Lower lobe of right lung (tissue), 2 donors: Measurements from ENCODE around the gene ACADVL. TPM values are rescaled to one million over a fixed set of nuclear protein-coding genes. Genes with fewer than 3 reads are reported as not detected.

Experiments used
- ATAC-seq, 2 donors: fragments of 200-7000 bp; cut with Tn5 transposase; one replicate each; pipeline ENCODE4 v1.9.1; 2020 to 2022; ENCODE audit warnings: mild to moderate bottlenecking in 2 of 2, moderate library complexity in 2 of 2
- DNase-seq: peaks from one replicate; pipeline ENCODE4 v3.0.0-alpha.2; 2020
- H3K27ac ChIP-seq: fragments of 200-600 bp; one replicate; pipeline ENCODE4 v1.8.0; 2022
- H3K27me3 ChIP-seq: fragments of 200-600 bp; one replicate; pipeline ENCODE4 v1.8.0; 2022; ENCODE audit warnings: low read depth
- H3K36me3 ChIP-seq: fragments of 200-600 bp; one replicate; pipeline ENCODE4 v1.8.0; 2022; ENCODE audit warnings: mild to moderate bottlenecking
- H3K4me1 ChIP-seq: fragments of 200-600 bp; one replicate; pipeline ENCODE4 v1.8.0; 2022
- H3K4me3 ChIP-seq: fragments of 200-600 bp; one replicate; pipeline ENCODE4 v1.8.0; 2022; ENCODE audit warnings: mild to moderate bottlenecking
- H3K9me3 ChIP-seq: fragments of 200-600 bp; one replicate; pipeline ENCODE4 v1.8.0; 2022
- CTCF ChIP-seq: fragments of 200-600 bp; IDR thresholded peaks from one replicate; pipeline ENCODE4 v1.8.0; 2022; ENCODE audit warnings: antibody characterized with exemption, mild to moderate bottlenecking
- intact Hi-C: fragments of 100-400 bp; cut with DNase I; formaldehyde crosslinking; loops from one replicate; pipeline ENCODE4 v1.11.0; 2022
- total RNA-seq: library from RNA; stranded (reverse); fragmentation: NEBNext Ultra II Directional; extraction: Animal tissue kit (Norgen Biotek cat#: 25700); gene quantifications from one replicate; pipeline ENCODE4 v1.2.1, GENCODE V29; 2021
- donor health status: DM: no; HTN: yes; CAD: no; lungs with severe emphysema.

ACADVL gene
- total RNA-seq, 1 donor from 2014 or later: 576 TPM

DNA sequence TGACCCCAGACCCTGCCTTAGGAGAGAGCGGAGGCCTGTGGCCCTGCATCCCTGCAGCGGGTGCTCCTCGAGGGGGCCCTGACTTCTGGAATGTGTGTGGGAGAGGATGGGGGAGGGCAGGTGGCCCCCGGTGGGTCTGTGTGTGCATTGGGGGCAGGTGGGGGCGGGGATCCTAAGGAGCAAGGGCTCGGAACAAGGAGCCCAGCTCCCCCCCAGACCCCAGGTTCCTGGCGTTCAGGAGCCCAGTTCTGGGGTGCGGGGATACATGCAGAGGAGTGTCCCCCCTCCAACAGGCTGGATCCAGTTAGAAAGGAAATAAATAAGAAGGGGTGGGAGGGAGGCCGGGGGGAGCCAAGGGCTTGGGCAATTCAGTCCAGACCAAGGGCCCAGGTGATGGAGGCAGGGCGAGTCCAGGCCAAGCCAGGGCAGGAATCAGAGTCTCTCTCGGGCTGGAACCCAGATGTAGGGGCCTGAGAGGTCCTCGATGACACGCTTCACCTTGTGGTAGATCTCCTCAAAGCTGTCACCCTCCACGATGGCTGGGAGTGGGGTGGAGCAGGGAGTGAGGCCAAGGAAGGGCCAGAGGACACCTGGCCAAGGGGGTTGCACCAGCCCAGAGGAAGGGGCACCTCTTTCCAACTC is 29.3 kb upstream of the ACADVL start:
- Histone ChIP-seq H3K27ac (no peak overlapping the region), H3K4me3 (no peak overlapping the region), H3K4me1 (no peaks in the 10 kb centered on the region), H3K36me3 (peaks cover 31% of the 10 kb centered on the region), H3K27me3 (no peaks in the 10 kb centered on the region), H3K9me3 (no peaks in the 10 kb centered on the region)
- intact Hi-C loops: no loop called here
- no peak for ATAC-seq
- peak; percentile 38 for DNase-seq
- TF ChIP-seq CTCF: no peak

DNA sequence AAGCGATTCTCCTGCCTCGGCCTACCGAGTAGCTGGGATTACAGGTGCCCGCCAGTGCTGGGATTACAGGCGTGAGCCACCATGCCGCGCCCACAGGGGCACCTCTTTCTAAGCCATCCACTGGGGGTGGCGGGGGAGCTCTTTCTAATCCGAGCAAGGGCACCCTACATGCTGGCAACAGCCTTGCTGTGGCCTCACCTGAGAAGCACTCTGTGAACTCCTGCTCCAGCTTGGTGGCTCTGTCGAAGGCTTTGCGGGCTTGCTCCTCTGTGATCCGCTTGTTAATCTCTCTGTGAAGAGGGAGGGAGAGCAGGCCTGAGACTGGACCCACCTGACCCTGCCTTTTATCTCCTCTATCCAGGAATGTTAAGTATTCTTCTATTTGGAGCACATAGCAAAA is 28.7 kb upstream of the ACADVL start:
- peak; percentile 31 for DNase-seq
- H3K9me3 ChIP-seq: no peaks in the 10 kb centered on the region
- no peak overlapping the region for H3K27ac ChIP-seq
- no peak for TF ChIP-seq CTCF
- H3K36me3 ChIP-seq: peaks cover 37% of the 10 kb centered on the region
- H3K4me3 ChIP-seq: no peak overlapping the region
- H3K27me3 ChIP-seq: no peaks in the 10 kb centered on the region
- H3K4me1 ChIP-seq: no peaks in the 10 kb centered on the region
- no peak for ATAC-seq
- intact Hi-C loops: no loop called here

- H3K4me3 ChIP-seq: no peak overlapping the region
- no peak for TF ChIP-seq CTCF
- H3K4me1 ChIP-seq: no peaks in the 10 kb centered on the region
- no peak overlapping the region for H3K27ac ChIP-seq
- no peaks in the 10 kb centered on the region for H3K27me3 ChIP-seq
- no peaks in the 10 kb centered on the region for H3K9me3 ChIP-seq
- peak; percentile 57 for DNase-seq
- ATAC-seq: peak; percentile 62 to 71
- intact Hi-C loops: no loop called here
- H3K36me3 ChIP-seq: peaks cover 44% of the 10 kb centered on the region
Measured at GRCh38 chr17:7191571-7192270, 28.0 kb upstream of the ACADVL start.

- peak; percentile 22 for DNase-seq
- no peak for TF ChIP-seq CTCF
- Histone ChIP-seq H3K27ac (no peak overlapping the region), H3K4me3 (no peak overlapping the region), H3K9me3 (no peaks in the 10 kb centered on the region), H3K36me3 (peaks cover 51% of the 10 kb centered on the region), H3K27me3 (no peaks in the 10 kb centered on the region), H3K4me1 (no peaks in the 10 kb centered on the region)
- ATAC-seq: no peak
- intact Hi-C loops: no loop called here
Measured at GRCh38 chr17:7192271-7192937, 27.3 kb upstream of the ACADVL start.

DNA sequence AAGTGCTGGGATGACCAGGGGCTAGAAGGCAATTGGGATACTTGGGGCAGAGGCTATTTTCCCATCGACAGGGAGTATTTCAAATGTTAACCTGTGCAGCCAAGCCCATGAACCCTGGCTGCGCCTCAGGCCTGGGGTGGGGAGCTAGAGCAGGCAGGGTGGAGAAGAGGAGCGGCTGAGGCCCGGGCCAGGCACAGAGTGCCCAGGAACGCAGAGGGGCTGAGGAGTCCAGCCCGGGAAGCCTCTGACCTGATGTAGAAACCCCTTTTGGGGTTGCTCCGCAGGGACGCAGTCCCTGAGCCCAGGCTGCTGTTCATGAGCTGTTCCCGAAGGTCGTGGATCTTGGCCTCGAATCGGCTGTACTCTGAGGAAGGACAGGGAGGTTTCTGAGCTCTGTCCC is 23.8 kb upstream of the ACADVL start:
- TF ChIP-seq CTCF: no peak
- DNase-seq (no peak), ATAC-seq (no peak)
- Histone ChIP-seq H3K27ac (no peak overlapping the region), H3K4me3 (no peak overlapping the region), H3K27me3 (no peaks in the 10 kb centered on the region), H3K9me3 (no peaks in the 10 kb centered on the region), H3K4me1 (no peaks in the 10 kb centered on the region), H3K36me3 (peaks cover 58% of the 10 kb centered on the region)
- intact Hi-C loops: no loop called here
